Mucosa of descending colon (tissue), 3 donors: ENCODE results near the gene GNG7. TPM values are rescaled to one million over a fixed set of nuclear protein-coding genes. Genes with fewer than 3 reads are reported as not detected.
A peak's percentile ranks its signal among the peaks of the same experiment; 100 is the strongest.
"Not testable (repeated sequence)": the region's sequence is repeated elsewhere in the genome, so short reads cannot be mapped to it uniquely, and the experiment has no call there.

Experiments used
- ATAC-seq: fragments of 200-7000 bp; cut with Tn5 transposase; one replicate; pipeline ENCODE4 v1.9.1; 2020; ENCODE audit warnings: mild to moderate bottlenecking, moderate library complexity
- DNase-seq, 3 donors: peaks; one replicate each; pipeline ENCODE4 v3.0.0-alpha.2; 2020
- H3K36me3 ChIP-seq: fragments of 200-600 bp; one replicate; pipeline ENCODE4 v1.8.0; 2021; ENCODE audit warnings: low read depth, mild to moderate bottlenecking
- H3K4me1 ChIP-seq: fragments of 200-600 bp; one replicate; pipeline ENCODE4 v1.8.0; 2021; ENCODE audit warnings: low read depth, mild to moderate bottlenecking
- H3K4me3 ChIP-seq: fragments of 200-600 bp; one replicate; pipeline ENCODE4 v1.8.0; 2021; ENCODE audit warnings: mild to moderate bottlenecking
- H3K9me3 ChIP-seq: fragments of 200-600 bp; one replicate; pipeline ENCODE4 v1.8.0; 2021; ENCODE audit warnings: mild to moderate bottlenecking
- CTCF ChIP-seq: fragments of 200-600 bp; IDR thresholded peaks from one replicate; pipeline ENCODE4 v1.8.0; 2022; ENCODE audit warnings: antibody characterized with exemption, mild to moderate bottlenecking
- intact Hi-C, 2 donors: fragments of 100-400 bp; cut with DNase I in 1 of 2; cut with micrococcal nuclease in 1 of 2; formaldehyde crosslinking; loops; one replicate each; pipeline versions ENCODE4 v1.11.0 to v1.11.1; 2022; cut with DNase I, micrococcal nuclease
- total RNA-seq, 3 donors: library from RNA; stranded (reverse); fragmentation: NEBNext Ultra II Directional in 2 of 3; extraction: Animal tissue kit (Norgen Biotek cat#: 25700) in 2 of 3; gene quantifications; one replicate each; pipeline versions ENCODE4 v1.2.1 to v1.2.4, GENCODE V29; 2021 to 2023
- donor health status: DM: no; HTN: no; CAD: no; lungs with moderate emphysema.
- donor health status: DM: no; HTN: no; CAD: no.
- donor health status: DM: no; HTN: yes; CAD: no.

The GNG7 gene
- total RNA-seq, 3 donors from 2014 or later, result 2.5 to 6.9 (median 2.9) TPM

GRCh38 chr19:2650515-2650914, 52.0 kb downstream of the GNG7 start:
- peak; percentile 33 for ATAC-seq

GRCh38 chr19:2648528-2648937, 54.0 kb downstream of the GNG7 start:
- H3K9me3 ChIP-seq, result no peaks in the 10 kb centered on the region
- intact Hi-C loops, result loop anchor here (2.0 to 10.0 kb wide), 3 partner anchors 99 to 226 kb away; no protein-coding TSS in a partner anchor
- TF ChIP-seq CTCF, result peak; percentile 75
- no peak overlapping the region for H3K4me3 ChIP-seq
- H3K36me3 ChIP-seq, result no peaks in the 10 kb centered on the region
- ATAC-seq, result peak; percentile 98
- H3K4me1 ChIP-seq, result no peaks in the 10 kb centered on the region
- peak; percentile 75 to 88 (median 82) for DNase-seq

More at GRCh38 chr19:2650515-2650914, 52.0 kb downstream of the GNG7 start:
- H3K4me3 ChIP-seq, result no peak overlapping the region
- intact Hi-C loops, result loop anchor here in 1 of 2 donors (5.0 kb wide), 1 partner anchor 222 kb away; no protein-coding TSS in a partner anchor
- H3K4me1 ChIP-seq, result no peaks in the 10 kb centered on the region
- H3K36me3 ChIP-seq, result no peaks in the 10 kb centered on the region
- H3K9me3 ChIP-seq, result no peaks in the 10 kb centered on the region
- TF ChIP-seq CTCF, result no peak
- peak in 1 of 3 donors; percentile 44 for DNase-seq

GRCh38 chr19:2648099-2648498, 54.4 kb downstream of the GNG7 start:
- Histone ChIP-seq H3K4me3 (no peak overlapping the region), H3K9me3 (no peaks in the 10 kb centered on the region), H3K4me1 (no peaks in the 10 kb centered on the region), H3K36me3 (no peaks in the 10 kb centered on the region)
- ATAC-seq (no peak), DNase-seq (no peak)
- no peak for TF ChIP-seq CTCF
- intact Hi-C loops, result loop anchor here (2.0 to 10.0 kb wide), 3 partner anchors 99 to 227 kb away; no protein-coding TSS in a partner anchor

DNA sequence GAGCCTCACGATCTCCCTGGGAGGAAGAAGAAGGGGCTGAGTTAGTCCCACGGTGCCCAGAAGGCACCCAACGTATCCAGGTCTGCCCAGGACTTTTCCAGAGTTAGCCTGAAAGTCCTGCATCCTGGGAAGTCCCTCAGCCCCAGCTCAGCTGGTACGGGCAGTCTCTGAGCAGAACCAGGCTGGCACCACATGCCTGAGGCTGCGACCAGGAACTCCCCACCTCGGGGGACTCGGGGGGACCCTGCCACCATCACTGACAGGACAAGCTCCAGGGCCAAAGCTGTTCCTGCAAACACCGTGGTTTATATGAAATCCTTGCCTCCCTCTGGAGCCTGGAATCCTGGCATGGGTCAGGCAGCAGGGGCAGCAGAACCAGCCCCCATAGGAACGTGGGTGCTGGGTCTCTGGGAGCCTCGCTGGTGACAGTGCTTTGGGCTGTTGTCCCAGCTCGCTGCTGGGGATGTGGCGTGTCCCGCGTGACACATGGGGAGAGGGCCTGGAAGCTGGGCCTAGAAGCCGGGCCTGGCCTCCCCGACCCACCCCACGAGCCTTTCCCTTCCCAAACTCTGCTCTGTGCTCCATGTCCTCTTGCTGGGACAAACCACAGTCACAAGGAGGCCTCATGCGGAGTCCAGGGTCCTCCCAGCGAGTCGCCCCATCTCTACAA, 55.5 kb downstream of the GNG7 start:
- Histone ChIP-seq H3K4me1 (no peaks in the 10 kb centered on the region), H3K4me3 (no peak overlapping the region), H3K9me3 (no peaks in the 10 kb centered on the region), H3K36me3 (no peaks in the 10 kb centered on the region)
- intact Hi-C loops, result loop anchor here in 1 of 2 donors (5.0 to 10.0 kb wide), 2 partner anchors 100 to 228 kb away; no protein-coding TSS in a partner anchor
- ATAC-seq (no peak), DNase-seq (no peak)
- no peak for TF ChIP-seq CTCF

DNA sequence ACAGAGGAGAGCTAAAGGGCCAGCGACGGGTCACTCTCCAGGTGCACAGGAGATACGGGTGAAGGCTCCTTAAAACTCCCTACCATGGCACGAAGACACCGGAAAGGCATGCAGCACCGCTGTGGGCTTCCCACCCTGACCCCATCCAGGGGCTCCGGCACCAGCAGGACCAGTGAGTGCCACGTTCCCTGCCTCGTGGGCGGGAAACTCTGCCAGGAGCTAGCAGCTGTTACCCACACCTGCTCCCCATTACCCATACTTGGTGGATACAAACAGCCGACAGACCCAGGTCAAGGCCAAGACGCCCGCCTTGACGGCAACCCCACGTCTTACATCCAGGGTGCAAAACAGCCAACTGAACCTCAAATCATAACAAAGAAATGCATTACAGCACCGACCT, 56.7 kb downstream of the GNG7 start:
- H3K4me1 ChIP-seq, result no peaks in the 10 kb centered on the region
- intact Hi-C loops, result loop anchor here in 1 of 2 donors (5.0 to 10.0 kb wide), 2 partner anchors 101 to 229 kb away; no protein-coding TSS in a partner anchor
- H3K36me3 ChIP-seq, result no peaks in the 10 kb centered on the region
- TF ChIP-seq CTCF, result no peak
- DNase-seq (no peak), ATAC-seq (no peak)
- H3K4me3 ChIP-seq, result no peak overlapping the region
- H3K9me3 ChIP-seq, result no peaks in the 10 kb centered on the region

- intact Hi-C loops, result loop anchor here in 1 of 2 donors (10.0 kb wide), 1 partner anchor 232 kb away; no protein-coding TSS in a partner anchor
- DNase-seq, H3K4me3 ChIP-seq, H3K36me3 ChIP-seq, ATAC-seq, H3K9me3 ChIP-seq, H3K4me1 ChIP-seq: not testable (repeated sequence)
Measured at GRCh38 chr19:2643123-2643737, 59.3 kb downstream of the GNG7 start.
